Parathyroid adenoma (tissue), 2 donors: Measurements from ENCODE around the gene PIGP.
A peak's percentile ranks its signal among the peaks of the same experiment; 100 is the strongest.

Source experiments
- H2AFZ ChIP-seq: fragments of 300-600 bp; sonication (generic); one replicate; pipeline ENCODE4 v1.7.0; 2017; ENCODE audit warnings: antibody characterized with exemption, mild to moderate bottlenecking
- H3K27ac ChIP-seq: fragments of 300-600 bp; sonication (generic); one replicate; pipeline ENCODE4 v1.7.0; 2017
- H3K27me3 ChIP-seq: fragments of 300-600 bp; sonication (generic); one replicate; pipeline ENCODE4 v1.7.0; 2017; ENCODE audit warnings: low read length; ENCODE audit not compliant: control insufficient read depth, insufficient read depth
- H3K36me3 ChIP-seq: fragments of 300-600 bp; sonication (generic); one replicate; pipeline ENCODE4 v1.7.0; 2017; ENCODE audit warnings: low read length; ENCODE audit not compliant: control insufficient read depth, insufficient read depth
- H3K4me1 ChIP-seq: fragments of 300-600 bp; sonication (generic); one replicate; pipeline ENCODE4 v1.7.0; 2017; ENCODE audit warnings: control low read depth
- H3K4me2 ChIP-seq: fragments of 300-600 bp; sonication (generic); one replicate; pipeline ENCODE4 v1.7.0; 2017; ENCODE audit warnings: low read length
- H3K4me3 ChIP-seq: fragments of 300-600 bp; sonication (generic); one replicate; pipeline ENCODE4 v1.7.0; 2017; ENCODE audit warnings: low read depth, low read length
- H3K79me2 ChIP-seq: fragments of 300-600 bp; sonication (generic); one replicate; pipeline ENCODE4 v1.7.0; 2017; ENCODE audit warnings: control low read depth
- H3K9ac ChIP-seq: fragments of 300-600 bp; sonication (generic); one replicate; pipeline ENCODE4 v1.7.0; 2017; ENCODE audit warnings: mild to moderate bottlenecking
- H3K9me3 ChIP-seq: fragments of 300-600 bp; sonication (generic); one replicate; pipeline ENCODE4 v1.7.0; 2017; ENCODE audit warnings: low read length; ENCODE audit not compliant: control insufficient read depth
- CTCF ChIP-seq: fragments of 300-600 bp; sonication (generic); IDR thresholded peaks from one replicate; pipeline ENCODE4 v1.7.0; 2017; ENCODE audit warnings: antibody characterized with exemption, mild to moderate bottlenecking
- donor health status: primary hyperparathyroidism.

The PIGP gene

GRCh38 chr21:37076087-37076850 lies 3.4 kb upstream of the PIGP start:
- Histone ChIP-seq H3K4me2 (no peak overlapping the region), H3K27ac (no peak overlapping the region), H2AFZ (no peak overlapping the region), H3K36me3 (no peaks in the 10 kb centered on the region), H3K4me1 (peaks cover 3% of the 10 kb centered on the region), H3K9me3 (no peaks in the 10 kb centered on the region), H3K27me3 (no peaks in the 10 kb centered on the region), H3K79me2 (peaks cover 4% of the 10 kb centered on the region), H3K9ac (no peak overlapping the region), H3K4me3 (no peak overlapping the region)
- TF ChIP-seq CTCF: no peak

DNA sequence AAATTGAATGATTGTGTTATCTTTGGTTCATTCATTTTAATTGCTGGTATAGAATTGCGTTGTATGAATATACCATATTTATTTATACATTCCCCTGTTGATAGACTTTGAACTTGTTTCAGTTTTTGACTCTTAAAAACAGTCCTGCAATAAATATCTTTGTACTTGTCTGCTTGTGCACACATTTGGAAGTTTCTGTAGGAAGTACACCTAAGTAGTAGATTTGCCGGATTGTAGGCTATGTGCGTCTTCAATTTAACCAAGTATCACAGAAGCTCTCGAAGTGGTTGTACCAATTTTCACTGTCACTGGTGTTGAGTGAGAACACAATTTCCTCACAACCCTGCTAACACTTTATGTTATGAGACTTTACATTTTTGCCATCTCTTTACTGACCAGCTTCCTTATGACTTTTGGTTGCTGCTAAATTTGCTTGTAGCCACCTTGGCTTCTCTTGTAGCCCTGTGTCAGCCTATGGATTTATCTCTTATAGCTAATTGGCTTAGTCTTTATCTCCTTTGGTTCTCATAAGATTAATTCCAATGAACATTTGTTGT lies 2.4 kb upstream of the PIGP start:
- Histone ChIP-seq H3K36me3 (no peaks in the 10 kb centered on the region), H2AFZ (no peak overlapping the region), H3K79me2 (peaks cover 4% of the 10 kb centered on the region), H3K4me2 (no peak overlapping the region), H3K9ac (no peak overlapping the region), H3K4me3 (no peak overlapping the region), H3K4me1 (peaks cover 6% of the 10 kb centered on the region), H3K27ac (no peak overlapping the region), H3K27me3 (no peaks in the 10 kb centered on the region), H3K9me3 (no peaks in the 10 kb centered on the region)
- TF ChIP-seq CTCF: no peak

DNA sequence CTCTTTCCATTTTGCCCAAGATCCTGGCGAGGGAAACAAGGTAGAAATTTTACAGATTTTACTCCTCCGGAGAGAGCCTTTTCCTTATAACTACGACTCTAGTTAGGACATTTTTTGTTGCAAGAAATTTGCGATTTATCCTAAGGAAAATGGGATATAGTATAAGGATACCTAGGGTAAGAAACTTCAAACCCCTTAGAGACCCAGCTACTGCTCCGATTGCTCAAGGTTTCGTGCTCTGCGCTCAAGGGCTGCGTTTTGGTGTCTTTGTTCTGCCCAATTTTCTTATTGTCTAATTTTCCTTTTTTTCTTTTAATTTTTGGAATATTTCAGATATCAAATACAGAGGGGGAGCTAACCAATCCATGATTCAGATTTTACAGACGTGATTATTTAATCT lies 1.7 kb upstream of the PIGP start:
- Histone ChIP-seq H3K4me2 (peak overlapping the region; percentile 79), H3K4me1 (peaks cover 6% of the 10 kb centered on the region), H3K9ac (no peak overlapping the region), H3K9me3 (no peaks in the 10 kb centered on the region), H3K36me3 (no peaks in the 10 kb centered on the region), H2AFZ (peak overlapping the region; percentile 91), H3K27ac (no peak overlapping the region), H3K27me3 (no peaks in the 10 kb centered on the region), H3K4me3 (peak overlapping the region; percentile 71), H3K79me2 (peaks cover 4% of the 10 kb centered on the region)
- TF ChIP-seq CTCF: no peak

DNA sequence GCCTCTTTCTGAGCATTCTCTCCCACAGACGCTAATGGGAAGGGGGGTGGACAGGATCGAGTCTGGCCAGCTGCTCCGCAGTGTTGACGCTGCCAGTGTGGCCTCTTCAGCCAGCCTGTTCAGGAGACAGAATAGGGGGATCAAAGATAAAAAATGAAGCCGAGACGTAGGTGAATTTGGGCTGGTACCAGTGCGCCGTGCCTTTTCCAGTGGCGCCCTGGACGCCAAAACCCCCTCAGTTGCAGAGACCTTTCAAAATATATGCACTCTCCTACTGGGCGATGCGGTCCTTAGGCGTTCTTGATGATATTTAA lies 1.3 kb upstream of the PIGP start:
- peak overlapping the region; percentile 91 for H2AFZ ChIP-seq
- H3K27ac ChIP-seq: peak overlapping the region; percentile 69
- H3K4me2 ChIP-seq: peak overlapping the region; percentile 79
- no peak overlapping the region for H3K9ac ChIP-seq
- peaks cover 4% of the 10 kb centered on the region for H3K79me2 ChIP-seq
- no peaks in the 10 kb centered on the region for H3K36me3 ChIP-seq
- H3K27me3 ChIP-seq: no peaks in the 10 kb centered on the region
- TF ChIP-seq CTCF: no peak
- peaks cover 6% of the 10 kb centered on the region for H3K4me1 ChIP-seq
- H3K4me3 ChIP-seq: peak overlapping the region; percentile 71
- no peaks in the 10 kb centered on the region for H3K9me3 ChIP-seq
